Fibroblast of skin of left biceps (primary cell): Measurements from ENCODE around the gene EYA4.
"Not testable (repeated sequence)": the region's sequence is repeated elsewhere in the genome, so short reads cannot be mapped to it uniquely, and the experiment has no call there.

Experiments
- DNase-seq, 2 experiments: peaks; one replicate each; pipeline ENCODE4 v3.0.0-alpha.2; 2013; ENCODE audit warnings: low read depth in 2 of 2

EYA4 gene

GRCh38 chr6:133526436-133526835 is 285.3 kb downstream of the EYA4 start:
- DNase-seq, result no peak

- no peak for DNase-seq
These were observed 287.4 kb downstream of the EYA4 start for GRCh38 chr6:133528566-133528965.

- DNase-seq, result no peak
These were observed 291.8 kb downstream of the EYA4 start for GRCh38 chr6:133532908-133533307.

- no peak for DNase-seq
These were observed 298.5 kb downstream of the EYA4 start for GRCh38 chr6:133539502-133540259.

- DNase-seq, result no peak
These were observed 299.2 kb downstream of the EYA4 start for GRCh38 chr6:133540361-133540760.

- DNase-seq, result no peak
These were observed 299.9 kb downstream of the EYA4 start for GRCh38 chr6:133541040-133541439.

- DNase-seq, result no peak
These were observed 301.1 kb downstream of the EYA4 start for GRCh38 chr6:133542056-133542821.

- no peak for DNase-seq
These were observed 303.3 kb downstream of the EYA4 start for GRCh38 chr6:133544419-133544818.

GRCh38 chr6:133546098-133546497 is 304.9 kb downstream of the EYA4 start:
- peak; percentile 66 for DNase-seq

- no peak for DNase-seq
These were observed 306.0 kb downstream of the EYA4 start for GRCh38 chr6:133547136-133547535.

- no peak for DNase-seq
These were observed 307.4 kb downstream of the EYA4 start for GRCh38 chr6:133548423-133549159.

GRCh38 chr6:133549371-133549801 is 308.2 kb downstream of the EYA4 start:
- DNase-seq, result no peak

GRCh38 chr6:133550026-133550425 is 308.9 kb downstream of the EYA4 start:
- no peak for DNase-seq

GRCh38 chr6:133551436-133551835 is 310.3 kb downstream of the EYA4 start:
- DNase-seq, result no peak

GRCh38 chr6:133551847-133552341 is 310.7 kb downstream of the EYA4 start:
- DNase-seq, result peak; percentile 95 to 96

GRCh38 chr6:133553652-133554051 is 312.5 kb downstream of the EYA4 start:
- DNase-seq, result no peak

- not testable (repeated sequence) for DNase-seq
These were observed 313.0 kb downstream of the EYA4 start for GRCh38 chr6:133554121-133554520.

GRCh38 chr6:133555685-133556084 is 314.5 kb downstream of the EYA4 start:
- DNase-seq, result no peak

- no peak for DNase-seq
These were observed 318.8 kb downstream of the EYA4 start for GRCh38 chr6:133559926-133560325.

GRCh38 chr6:133567636-133568035 is 326.5 kb downstream of the EYA4 start:
- DNase-seq, result no peak

GRCh38 chr6:133568970-133569889 is 328.1 kb downstream of the EYA4 start:
- no peak for DNase-seq
